PC-3 (cell line): Measurements from ENCODE around the gene MTA1.

ENCODE experiments used
- EZH2 ChIP-seq: fragments of 300-600 bp; sonication (generic); IDR thresholded peaks from one replicate; pipeline ENCODE4 v1.6.1; 2017; ENCODE audit warnings: antibody characterized with exemption, mild to moderate bottlenecking, low read length; ENCODE audit not compliant: unreplicated experiment
- EZH2phosphoT487 ChIP-seq: fragments of 300-600 bp; sonication (generic); IDR thresholded peaks from 2 replicates; pipeline ENCODE4 v1.6.1; 2018; ENCODE audit warnings: mild to moderate bottlenecking, antibody characterized with exemption, low read length, borderline replicate concordance
- TF ChIP-seq, protein P1 (sequence below): fragments of 300-600 bp; sonication (generic); conservative IDR thresholded peaks from 2 replicates; pipeline ENCODE4 v1.5.1; 2017; ENCODE audit warnings: antibody characterized with exemption, low read depth, mild to moderate bottlenecking, low read length

- TF ChIP-seq EZH2 = no peak
- TF ChIP-seq, protein P1, sequence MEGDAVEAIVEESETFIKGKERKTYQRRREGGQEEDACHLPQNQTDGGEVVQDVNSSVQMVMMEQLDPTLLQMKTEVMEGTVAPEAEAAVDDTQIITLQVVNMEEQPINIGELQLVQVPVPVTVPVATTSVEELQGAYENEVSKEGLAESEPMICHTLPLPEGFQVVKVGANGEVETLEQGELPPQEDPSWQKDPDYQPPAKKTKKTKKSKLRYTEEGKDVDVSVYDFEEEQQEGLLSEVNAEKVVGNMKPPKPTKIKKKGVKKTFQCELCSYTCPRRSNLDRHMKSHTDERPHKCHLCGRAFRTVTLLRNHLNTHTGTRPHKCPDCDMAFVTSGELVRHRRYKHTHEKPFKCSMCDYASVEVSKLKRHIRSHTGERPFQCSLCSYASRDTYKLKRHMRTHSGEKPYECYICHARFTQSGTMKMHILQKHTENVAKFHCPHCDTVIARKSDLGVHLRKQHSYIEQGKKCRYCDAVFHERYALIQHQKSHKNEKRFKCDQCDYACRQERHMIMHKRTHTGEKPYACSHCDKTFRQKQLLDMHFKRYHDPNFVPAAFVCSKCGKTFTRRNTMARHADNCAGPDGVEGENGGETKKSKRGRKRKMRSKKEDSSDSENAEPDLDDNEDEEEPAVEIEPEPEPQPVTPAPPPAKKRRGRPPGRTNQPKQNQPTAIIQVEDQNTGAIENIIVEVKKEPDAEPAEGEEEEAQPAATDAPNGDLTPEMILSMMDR = no peak
- no peak for TF ChIP-seq EZH2phosphoT487
Observed at GRCh38 chr14:105382343-105383082, 37.1 kb upstream of the MTA1 start.
